Skeletal muscle satellite cell (primary cell): ENCODE data around the gene CAST.

Source experiments
- H3K27me3 ChIP-seq: 2 replicates; pipeline ENCODE4 v1.7.0; 2013; ENCODE audit warnings: low read length; ENCODE audit not compliant: control insufficient read depth, insufficient read depth
- H3K36me3 ChIP-seq: 2 replicates; pipeline ENCODE4 v1.7.0; 2013; ENCODE audit warnings: mild to moderate bottlenecking, control low read depth, low read length; ENCODE audit not compliant: insufficient read depth
- H3K4me1 ChIP-seq: 2 replicates; pipeline ENCODE4 v1.7.0; 2013; ENCODE audit warnings: low read length; ENCODE audit not compliant: control insufficient read depth, insufficient read depth
- H3K4me2 ChIP-seq: 2 replicates; pipeline ENCODE4 v1.7.0; 2013; ENCODE audit warnings: mild to moderate bottlenecking, low read length
- H3K4me3 ChIP-seq: 2 replicates; pipeline ENCODE4 v1.7.0; 2013; ENCODE audit warnings: low read length
- H3K9ac ChIP-seq: 2 replicates; pipeline ENCODE4 v1.7.0; 2013; ENCODE audit warnings: mild to moderate bottlenecking, low read depth, low read length, moderate library complexity
- H3K9me3 ChIP-seq: replicated peaks from 2 replicates; pipeline ENCODE4 v1.7.0; 2013; ENCODE audit warnings: mild to moderate bottlenecking, control low read depth, low read length

CAST gene

GRCh38 chr5:96648593-96648992 is 13.6 kb upstream of the CAST start:
- no peaks in the 10 kb centered on the region for H3K36me3 ChIP-seq
- no peak overlapping the region for H3K9ac ChIP-seq
- no peaks in the 10 kb centered on the region for H3K9me3 ChIP-seq
- no peaks in the 10 kb centered on the region for H3K4me1 ChIP-seq
- H3K4me3 ChIP-seq: no peak overlapping the region
- H3K27me3 ChIP-seq: peaks cover 7% of the 10 kb centered on the region
- no peak overlapping the region for H3K4me2 ChIP-seq

- Histone ChIP-seq H3K4me1 (no peaks in the 10 kb centered on the region), H3K4me2 (no peak overlapping the region), H3K27me3 (peaks cover 7% of the 10 kb centered on the region), H3K4me3 (no peak overlapping the region), H3K36me3 (no peaks in the 10 kb centered on the region), H3K9ac (no peak overlapping the region), H3K9me3 (no peaks in the 10 kb centered on the region)
Measured at GRCh38 chr5:96649251-96649662, 12.9 kb upstream of the CAST start.

- no peak overlapping the region for H3K4me2 ChIP-seq
- no peaks in the 10 kb centered on the region for H3K36me3 ChIP-seq
- H3K4me3 ChIP-seq: no peak overlapping the region
- peaks cover 1% of the 10 kb centered on the region for H3K4me1 ChIP-seq
- H3K9me3 ChIP-seq: no peaks in the 10 kb centered on the region
- peaks cover 7% of the 10 kb centered on the region for H3K27me3 ChIP-seq
- H3K9ac ChIP-seq: no peak overlapping the region
Measured at GRCh38 chr5:96649681-96650540, 12.3 kb upstream of the CAST start.

GRCh38 chr5:96651047-96651446 is 11.1 kb upstream of the CAST start:
- Histone ChIP-seq H3K4me2 (no peak overlapping the region), H3K4me1 (peaks cover 12% of the 10 kb centered on the region), H3K4me3 (no peak overlapping the region), H3K9me3 (no peaks in the 10 kb centered on the region), H3K36me3 (no peaks in the 10 kb centered on the region), H3K27me3 (peaks cover 7% of the 10 kb centered on the region), H3K9ac (no peak overlapping the region)

- no peaks in the 10 kb centered on the region for H3K9me3 ChIP-seq
- peaks cover 22% of the 10 kb centered on the region for H3K4me1 ChIP-seq
- H3K4me3 ChIP-seq: no peak overlapping the region
- no peak overlapping the region for H3K4me2 ChIP-seq
- H3K36me3 ChIP-seq: no peaks in the 10 kb centered on the region
- peaks cover 7% of the 10 kb centered on the region for H3K27me3 ChIP-seq
- H3K9ac ChIP-seq: no peak overlapping the region
Measured at GRCh38 chr5:96651948-96652753, 10.0 kb upstream of the CAST start.

GRCh38 chr5:96652769-96653454 is 9.3 kb upstream of the CAST start:
- no peak overlapping the region for H3K9ac ChIP-seq
- no peak overlapping the region for H3K4me3 ChIP-seq
- H3K4me1 ChIP-seq: peaks cover 27% of the 10 kb centered on the region
- no peaks in the 10 kb centered on the region for H3K9me3 ChIP-seq
- peaks cover 7% of the 10 kb centered on the region for H3K27me3 ChIP-seq
- no peak overlapping the region for H3K4me2 ChIP-seq
- H3K36me3 ChIP-seq: no peaks in the 10 kb centered on the region

GRCh38 chr5:96654209-96654608 is 8.0 kb upstream of the CAST start:
- Histone ChIP-seq H3K36me3 (no peaks in the 10 kb centered on the region), H3K4me2 (no peak overlapping the region), H3K4me3 (no peak overlapping the region), H3K9ac (no peak overlapping the region), H3K4me1 (peaks cover 27% of the 10 kb centered on the region), H3K27me3 (peaks cover 7% of the 10 kb centered on the region), H3K9me3 (no peaks in the 10 kb centered on the region)

GRCh38 chr5:96655085-96655484 is 7.1 kb upstream of the CAST start:
- Histone ChIP-seq H3K9me3 (no peaks in the 10 kb centered on the region), H3K36me3 (no peaks in the 10 kb centered on the region), H3K9ac (no peak overlapping the region), H3K4me3 (no peak overlapping the region), H3K27me3 (peaks cover 7% of the 10 kb centered on the region), H3K4me1 (peaks cover 27% of the 10 kb centered on the region), H3K4me2 (peak overlapping the region; percentile 31)

GRCh38 chr5:96655506-96655905 is 6.7 kb upstream of the CAST start:
- Histone ChIP-seq H3K4me1 (peaks cover 31% of the 10 kb centered on the region), H3K36me3 (no peaks in the 10 kb centered on the region), H3K4me3 (no peak overlapping the region), H3K4me2 (peak overlapping the region; percentile 31), H3K9ac (no peak overlapping the region), H3K27me3 (peaks cover 7% of the 10 kb centered on the region), H3K9me3 (no peaks in the 10 kb centered on the region)

GRCh38 chr5:96657068-96657467 is 5.1 kb upstream of the CAST start:
- Histone ChIP-seq H3K27me3 (no peaks in the 10 kb centered on the region), H3K4me3 (no peak overlapping the region), H3K9ac (no peak overlapping the region), H3K9me3 (no peaks in the 10 kb centered on the region), H3K4me2 (peak overlapping the region; percentile 72), H3K4me1 (peaks cover 38% of the 10 kb centered on the region), H3K36me3 (no peaks in the 10 kb centered on the region)

GRCh38 chr5:96658272-96658671 is 3.9 kb upstream of the CAST start:
- Histone ChIP-seq H3K9me3 (no peaks in the 10 kb centered on the region), H3K4me3 (no peak overlapping the region), H3K27me3 (no peaks in the 10 kb centered on the region), H3K4me2 (no peak overlapping the region), H3K4me1 (peaks cover 38% of the 10 kb centered on the region), H3K36me3 (no peaks in the 10 kb centered on the region), H3K9ac (no peak overlapping the region)
